ENCODE data around the gene YPEL3.
"Not testable (repeated sequence)": the region's sequence is repeated elsewhere in the genome, so short reads cannot be mapped to it uniquely, and the experiment has no call there.

YPEL3 gene

GRCh38 chr16:30096105-30096861 lies at the start of gene YPEL3:
TSS of gene YPEL3 (minus strand) at chr16:30096213. CDS start at chr16:30095482, 731 bp downstream.
- DNase-seq (ENCODE audit: low spot score) = peak; percentile 94

- no peak for DNase-seq (ENCODE audit: low spot score)
These were observed 49.6 kb upstream of the YPEL3 start for GRCh38 chr16:30145657-30146056.

GRCh38 chr16:30144917-30145316 lies 48.9 kb upstream of the YPEL3 start:
- DNase-seq (ENCODE audit: low spot score) = no peak

GRCh38 chr16:30144017-30144416 lies 48.0 kb upstream of the YPEL3 start:
- no peak for DNase-seq (ENCODE audit: low spot score)

GRCh38 chr16:30143347-30143702 lies 47.3 kb upstream of the YPEL3 start:
- DNase-seq (ENCODE audit: low spot score) = no peak

GRCh38 chr16:30142672-30143346 lies 46.8 kb upstream of the YPEL3 start:
- DNase-seq (ENCODE audit: low spot score) = no peak

GRCh38 chr16:30141750-30142149 lies 45.7 kb upstream of the YPEL3 start:
- no peak for DNase-seq (ENCODE audit: low spot score)

- no peak for DNase-seq (ENCODE audit: low spot score)
These were observed 43.8 kb upstream of the YPEL3 start for GRCh38 chr16:30139583-30140481.

GRCh38 chr16:30137897-30138296 lies 41.9 kb upstream of the YPEL3 start:
- DNase-seq (ENCODE audit: low spot score) = no peak

GRCh38 chr16:30136971-30137605 lies 41.1 kb upstream of the YPEL3 start:
- peak; percentile 44 for DNase-seq (ENCODE audit: low spot score)

GRCh38 chr16:30132591-30132990 lies 36.6 kb upstream of the YPEL3 start:
- no peak for DNase-seq (ENCODE audit: low spot score)

- DNase-seq (ENCODE audit: low spot score) = no peak
These were observed 36.0 kb upstream of the YPEL3 start for GRCh38 chr16:30131869-30132475.

GRCh38 chr16:30127993-30128392 lies 32.0 kb upstream of the YPEL3 start:
- no peak for DNase-seq (ENCODE audit: low spot score)

- not testable (repeated sequence) for DNase-seq (ENCODE audit: low spot score)
These were observed 29.7 kb upstream of the YPEL3 start for GRCh38 chr16:30125690-30126089.

GRCh38 chr16:30124985-30125379 lies 29.0 kb upstream of the YPEL3 start:
- no peak for DNase-seq (ENCODE audit: low spot score)

- no peak for DNase-seq (ENCODE audit: low spot score)
These were observed 26.7 kb upstream of the YPEL3 start for GRCh38 chr16:30122604-30123160.

- DNase-seq (ENCODE audit: low spot score) = peak; percentile 35
These were observed 25.9 kb upstream of the YPEL3 start for GRCh38 chr16:30121741-30122571.

- DNase-seq (ENCODE audit: low spot score) = no peak
These were observed 24.5 kb upstream of the YPEL3 start for GRCh38 chr16:30120340-30121105.

GRCh38 chr16:30119428-30119827 lies 23.4 kb upstream of the YPEL3 start:
- no peak for DNase-seq (ENCODE audit: low spot score)

- DNase-seq (ENCODE audit: low spot score) = no peak
These were observed 21.8 kb upstream of the YPEL3 start for GRCh38 chr16:30117768-30118167.

All from Ammon's horn (tissue), 1 donor.